ENCODE data around the gene HBE1.

GRCh38 chr11:5265832-5266231, 3.9 kb downstream of the HBE1 start:
- TF ChIP-seq CTCF (IDR thresholded peaks at IDR 0.05) = no peak
- no peak for TF ChIP-seq EZH2 (IDR thresholded peaks at IDR 0.05; ENCODE audit: borderline replicate concordance, insufficient read depth, low read depth, low read length, poor library complexity, severe bottlenecking)

Measured in B cell (primary cell).